Upper lobe of left lung (tissue), 6 donors: ENCODE results near the gene C1QBP. TPM values are rescaled to one million over a fixed set of nuclear protein-coding genes. Genes with fewer than 3 reads are reported as not detected.
A peak's percentile ranks its signal among the peaks of the same experiment; 100 is the strongest.

ENCODE experiments used
- ATAC-seq, 2 donors: fragments of 200-7000 bp; cut with Tn5 transposase; one replicate each; pipeline ENCODE4 v1.9.1; 2022; ENCODE audit warnings: mild to moderate bottlenecking in 2 of 2, moderate library complexity in 2 of 2; ENCODE audit not compliant: low FRiP score in 2 of 2
- DNase-seq, 2 donors: peaks; one replicate each; pipeline ENCODE4 v3.0.0-alpha.2; 2019 to 2020
- H3K27ac ChIP-seq, 4 donors: fragments of 200-600 bp; sonication (generic); one replicate each; pipeline ENCODE4 v1.5.1; 2016 to 2019
- H3K27me3 ChIP-seq, 4 donors: fragments of 200-600 bp; sonication (generic); one replicate each; pipeline ENCODE4 v1.5.1; 2017 to 2019
- H3K36me3 ChIP-seq, 4 donors: fragments of 200-600 bp; sonication (generic); one replicate each; pipeline ENCODE4 v1.5.1; 2016 to 2019
- H3K4me1 ChIP-seq, 4 donors: fragments of 200-600 bp; sonication (generic); one replicate each; pipeline ENCODE4 v1.5.1; 2018 to 2019
- H3K4me3 ChIP-seq, 4 donors: fragments of 200-600 bp; sonication (generic); one replicate each; pipeline ENCODE4 v1.5.1; 2017 to 2019; ENCODE audit warnings: mild to moderate bottlenecking in 2 of 4, moderate library complexity in 1 of 4
- H3K9me3 ChIP-seq, 4 donors: fragments of 200-600 bp; sonication (generic); one replicate each; pipeline ENCODE4 v1.5.1; 2018 to 2019
- CTCF ChIP-seq, 6 experiments: fragments of 450-650 bp in 4 of 6; fragments of 200-600 bp in 2 of 6; sonication (generic) in 2 of 6; IDR thresholded peaks; one replicate each; pipeline ENCODE4 v1.5.1; 2016 to 2019; ENCODE audit warnings: antibody characterized with exemption in 6 of 6
- EP300 ChIP-seq, 4 donors: sonication (generic); formaldehyde crosslinking; IDR thresholded peaks; one replicate each; pipeline ENCODE4 v1.5.1; 2017; ENCODE audit warnings: antibody characterized with exemption in 4 of 4, control low read depth in 2 of 4
- POLR2A ChIP-seq, 4 donors: fragments of 450-650 bp; IDR thresholded peaks; one replicate each; pipeline ENCODE4 v1.5.1; 2016 to 2017; ENCODE audit warnings: antibody characterized with exemption in 4 of 4, mild to moderate bottlenecking in 2 of 4
- POLR2AphosphoS5 ChIP-seq, 2 donors: sonication (generic); formaldehyde crosslinking; IDR thresholded peaks; one replicate each; pipeline ENCODE4 v1.5.1; 2017; ENCODE audit warnings: antibody characterized with exemption in 2 of 2
- WGBS, 2 donors: methylation state at CpG; one replicate each; pipeline ENCODE4 v1.1.5; 2017 to 2018; 5-methylcytosine and 5-hydroxymethylcytosine counted together
- total RNA-seq, 6 donors: library from RNA; depleted of rRNA in 4 of 6; stranded (reverse); fragments of >200 nt in 4 of 6; gene quantifications; one replicate each; pipeline versions ENCODE4 v1.1.0 to v1.2.1, GENCODE V29; 2016 to 2021
- donor health status: DM: no; HTN: no; CAD: no; lungs with moderate emphysema.
- donor health status: DM: no; HTN: yes; CAD: no; lungs with severe emphysema.

C1QBP gene
- total RNA-seq, 6 donors from 2014 or later: 22.0 to 115 (median 73.5) TPM

DNA sequence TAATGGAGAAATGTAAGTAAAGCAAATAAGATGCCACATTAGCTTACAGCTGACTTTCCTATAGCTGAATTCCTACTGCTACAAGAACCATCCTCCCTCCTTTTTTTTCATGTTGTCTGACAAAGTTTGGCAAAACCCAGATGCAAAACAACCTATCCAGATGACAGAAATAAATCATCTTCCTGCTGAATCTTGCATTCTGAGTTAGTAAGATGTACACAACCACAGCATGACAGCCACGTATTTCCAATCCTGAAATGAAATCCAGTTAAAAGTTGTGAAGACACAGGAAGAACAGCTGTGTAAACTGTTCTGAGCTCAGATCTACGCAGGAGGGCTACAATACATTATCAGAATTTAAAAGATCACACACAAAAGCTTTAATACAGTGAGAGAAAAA lies 35.0 kb upstream of the C1QBP start:
- Histone ChIP-seq H3K4me3 (no peak overlapping the region), H3K27me3 (no peaks in the 10 kb centered on the region), H3K4me1 (peaks cover 0 to 9% (median 5%) of the 10 kb centered on the region in 4 donors), H3K9me3 (no peaks in the 10 kb centered on the region), H3K36me3 (peaks cover 22 to 69% (median 51%) of the 10 kb centered on the region in 4 donors), H3K27ac (no peak overlapping the region)
- DNase-seq (no peak), ATAC-seq (no peak)
- no peak for TF ChIP-seq POLR2A (IDR thresholded peaks at IDR 0.05)
- no peak for TF ChIP-seq POLR2AphosphoS5 (IDR thresholded peaks at IDR 0.05)
- no peak for TF ChIP-seq EP300 (IDR thresholded peaks at IDR 0.05)
- no peak for TF ChIP-seq CTCF (IDR thresholded peaks at IDR 0.05)
- WGBS, 2 donors: 90 to 96% methylated on average over 2 of the region's 2 CpGs

GRCh38 chr17:5472511-5472910 lies 33.6 kb upstream of the C1QBP start:
- TF ChIP-seq POLR2A (IDR thresholded peaks at IDR 0.05): no peak
- TF ChIP-seq EP300 (IDR thresholded peaks at IDR 0.05): no peak
- no peak for TF ChIP-seq POLR2AphosphoS5 (IDR thresholded peaks at IDR 0.05)
- TF ChIP-seq CTCF (IDR thresholded peaks at IDR 0.05): no peak
- DNase-seq (no peak), ATAC-seq (no peak)
- 89 to 96% methylated on average over 3 of the region's 3 CpGs for WGBS, 2 donors
- Histone ChIP-seq H3K9me3 (no peaks in the 10 kb centered on the region), H3K27me3 (no peaks in the 10 kb centered on the region), H3K36me3 (peaks cover 8 to 56% (median 37%) of the 10 kb centered on the region in 4 donors), H3K27ac (no peak overlapping the region), H3K4me3 (no peak overlapping the region), H3K4me1 (peaks cover 6 to 16% (median 11%) of the 10 kb centered on the region in 4 donors)

GRCh38 chr17:5468075-5468473 lies 29.1 kb upstream of the C1QBP start:
- peak overlapping the region in 3 of 4 donors; percentile 74 to 79 (median 78) for H3K27ac ChIP-seq

DNA sequence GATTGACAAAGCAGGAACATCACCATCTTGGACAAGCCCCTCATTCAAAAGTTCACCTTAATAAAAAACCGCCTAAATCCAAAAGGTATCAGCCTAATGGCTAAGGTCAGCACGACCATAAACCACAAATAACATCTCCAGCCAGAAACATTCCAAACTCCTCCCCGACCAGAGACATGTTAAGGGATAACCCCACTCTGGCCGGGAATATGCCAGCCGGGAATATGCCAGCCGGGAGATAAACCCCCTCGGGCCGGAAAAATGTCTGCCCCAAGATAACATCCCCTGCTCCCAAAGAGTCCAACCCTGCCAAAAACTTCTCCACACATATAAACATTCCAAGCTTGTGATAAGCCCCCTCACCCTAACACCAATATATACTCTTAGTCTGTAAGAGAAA lies 28.5 kb upstream of the C1QBP start:
- H3K9me3 ChIP-seq: no peaks in the 10 kb centered on the region
- peaks cover 17 to 31% (median 21%) of the 10 kb centered on the region in 4 donors for H3K4me1 ChIP-seq
- no peak for DNase-seq
- WGBS, 2 donors: 10 to 12% methylated on average over 7 to 8 of the region's 8 CpGs
- H3K4me3 ChIP-seq: peak overlapping the region; percentile 62 to 98 (median 94)
- no peak overlapping the region for H3K27ac ChIP-seq
- no peak for ATAC-seq
- no peak for TF ChIP-seq CTCF (IDR thresholded peaks at IDR 0.05)
- TF ChIP-seq EP300 (IDR thresholded peaks at IDR 0.05): no peak
- TF ChIP-seq POLR2A (IDR thresholded peaks at IDR 0.05): no peak
- no peaks in the 10 kb centered on the region for H3K27me3 ChIP-seq
- peaks cover 0 to 5% (median 0%) of the 10 kb centered on the region in 4 donors for H3K36me3 ChIP-seq

More at GRCh38 chr17:5468075-5468473, 29.1 kb upstream of the C1QBP start:
- WGBS, 2 donors: 0 to 1% methylated on average over 16 to 17 of the region's 17 CpGs
- no peaks in the 10 kb centered on the region for H3K9me3 ChIP-seq
- TF ChIP-seq EP300 (IDR thresholded peaks at IDR 0.05): no peak
- no peak for TF ChIP-seq POLR2AphosphoS5 (IDR thresholded peaks at IDR 0.05)
- TF ChIP-seq CTCF (IDR thresholded peaks at IDR 0.05): no peak
- no peak for TF ChIP-seq POLR2A (IDR thresholded peaks at IDR 0.05)
- H3K4me3 ChIP-seq: peak overlapping the region; percentile 62 to 98 (median 94)
- H3K4me1 ChIP-seq: peaks cover 17 to 31% (median 21%) of the 10 kb centered on the region in 4 donors
- no peaks in the 10 kb centered on the region for H3K27me3 ChIP-seq
- H3K36me3 ChIP-seq: peaks cover 0 to 11% (median 2%) of the 10 kb centered on the region in 4 donors
- DNase-seq (no peak), ATAC-seq (peak; percentile 15 to 16)

DNA sequence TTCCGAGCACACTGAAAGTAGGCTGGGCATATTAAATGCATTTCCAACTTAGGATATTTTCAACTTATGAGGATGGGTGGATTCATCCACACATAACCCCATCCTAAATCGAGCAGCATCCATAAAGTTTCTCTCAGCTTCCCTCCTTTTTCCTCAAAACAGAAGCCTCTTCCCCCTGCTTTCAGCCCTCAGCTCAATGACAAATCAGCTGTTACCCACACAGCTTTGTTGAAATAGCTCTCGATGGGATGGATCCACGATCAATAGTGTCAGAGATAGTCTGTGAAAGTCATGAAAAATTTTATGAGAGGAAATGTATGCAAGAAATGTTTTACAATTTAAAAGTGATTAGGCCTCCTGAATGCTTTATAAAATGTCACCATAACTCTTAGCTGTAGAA lies 27.3 kb upstream of the C1QBP start:
- no peak for TF ChIP-seq POLR2AphosphoS5 (IDR thresholded peaks at IDR 0.05)
- no peak for TF ChIP-seq EP300 (IDR thresholded peaks at IDR 0.05)
- no peak for TF ChIP-seq CTCF (IDR thresholded peaks at IDR 0.05)
- no peak for TF ChIP-seq POLR2A (IDR thresholded peaks at IDR 0.05)
- Histone ChIP-seq H3K36me3 (peaks cover 0 to 12% (median 2%) of the 10 kb centered on the region in 4 donors), H3K27ac (no peak overlapping the region), H3K27me3 (no peaks in the 10 kb centered on the region), H3K4me1 (peaks cover 17 to 31% (median 21%) of the 10 kb centered on the region in 4 donors), H3K9me3 (no peaks in the 10 kb centered on the region), H3K4me3 (no peak overlapping the region)
- ATAC-seq (no peak), DNase-seq (no peak)
- 90 to 94% methylated on average over 4 of the region's 4 CpGs for WGBS, 2 donors
